NCI-H345 treated with DMSO at 0.1 percent for 48 hours (cell line): ENCODE measurements around the gene CYB5R4.

Experiments used
- DNase-seq: peaks from one replicate; lab custom pipeline; 2025; ENCODE audit not compliant: unreplicated experiment; lab: John Stamatoyannopoulos, UW

The CYB5R4 gene

GRCh38 chr6:83976871-83977270 is 117.4 kb downstream of the CYB5R4 start:
- no peak for DNase-seq

GRCh38 chr6:83978324-83978734 is 118.8 kb downstream of the CYB5R4 start:
- no peak for DNase-seq

GRCh38 chr6:83978997-83979396 is 119.5 kb downstream of the CYB5R4 start:
- DNase-seq: no peak

GRCh38 chr6:83984411-83984810 is 124.9 kb downstream of the CYB5R4 start:
- DNase-seq: no peak

- DNase-seq: no peak
Measured at GRCh38 chr6:83985308-83985713, 125.8 kb downstream of the CYB5R4 start.

- DNase-seq: no peak
Measured at GRCh38 chr6:83985715-83986114, 126.2 kb downstream of the CYB5R4 start.

GRCh38 chr6:83998021-83998584 is 138.6 kb downstream of the CYB5R4 start:
- DNase-seq: no peak

- no peak for DNase-seq
Measured at GRCh38 chr6:84001119-84001518, 141.6 kb downstream of the CYB5R4 start.

- DNase-seq: no peak
Measured at GRCh38 chr6:84002226-84002625, 142.7 kb downstream of the CYB5R4 start.

- no peak for DNase-seq
Measured at GRCh38 chr6:84003131-84003530, 143.6 kb downstream of the CYB5R4 start.

GRCh38 chr6:84003654-84004053 is 144.2 kb downstream of the CYB5R4 start:
- no peak for DNase-seq

- DNase-seq: no peak
Measured at GRCh38 chr6:84007871-84008270, 148.4 kb downstream of the CYB5R4 start.

GRCh38 chr6:84013354-84013753 is 153.9 kb downstream of the CYB5R4 start:
- DNase-seq: no peak

- DNase-seq: no peak
Measured at GRCh38 chr6:84013931-84014330, 154.4 kb downstream of the CYB5R4 start.

GRCh38 chr6:84016029-84016428 is 156.5 kb downstream of the CYB5R4 start:
- DNase-seq: no peak
